ENCODE measurements around the gene C2orf68.
"Not testable (repeated sequence)": the region's sequence is repeated elsewhere in the genome, so short reads cannot be mapped to it uniquely, and the experiment has no call there.

C2orf68 gene, protein sequence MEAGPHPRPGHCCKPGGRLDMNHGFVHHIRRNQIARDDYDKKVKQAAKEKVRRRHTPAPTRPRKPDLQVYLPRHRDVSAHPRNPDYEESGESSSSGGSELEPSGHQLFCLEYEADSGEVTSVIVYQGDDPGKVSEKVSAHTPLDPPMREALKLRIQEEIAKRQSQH

DNA sequence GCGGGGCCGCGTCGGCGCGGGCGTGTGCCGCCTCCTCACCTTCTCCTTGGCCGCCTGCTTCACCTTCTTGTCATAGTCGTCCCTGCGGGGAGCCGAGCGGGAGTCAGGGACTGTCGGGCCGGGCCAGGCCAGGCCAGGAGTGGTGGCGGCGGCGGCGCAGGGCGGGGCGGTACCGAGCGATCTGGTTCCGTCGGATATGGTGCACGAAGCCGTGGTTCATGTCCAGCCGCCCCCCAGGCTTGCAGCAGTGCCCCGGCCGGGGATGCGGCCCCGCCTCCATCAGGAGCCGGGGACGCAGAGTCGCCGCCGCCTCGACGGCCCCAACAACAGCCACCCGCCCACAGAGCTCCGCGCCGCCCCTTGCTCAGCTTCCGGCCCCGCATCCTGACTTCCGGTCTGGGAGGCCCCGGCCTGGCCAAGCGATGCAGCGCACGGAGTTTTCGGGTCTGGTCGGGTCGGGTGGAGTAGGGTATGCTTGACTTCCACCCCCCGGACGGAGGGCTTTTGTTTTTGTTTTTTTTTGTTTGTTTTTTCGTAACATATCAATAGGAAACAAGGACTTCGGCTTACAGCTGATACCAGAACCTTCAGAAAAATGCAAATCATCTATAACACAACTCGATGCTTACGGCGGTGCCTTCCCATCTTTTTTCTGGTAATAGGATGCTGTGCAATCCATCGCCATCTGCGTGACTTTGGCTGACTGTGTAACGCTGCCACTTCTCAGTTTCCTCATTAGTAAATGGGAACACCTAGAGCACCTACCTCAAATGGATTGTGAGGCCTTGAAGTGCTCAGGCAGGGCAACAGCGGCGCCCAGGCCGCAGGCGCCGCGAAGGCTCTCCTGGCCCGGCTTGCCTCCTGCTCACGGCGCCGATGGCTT lies at the start of gene C2orf68:
C2orf68 (minus strand) TSS at position 362 of the 883 bp plus-strand sequence; CDS start at position 280, 82 bp downstream.
- peak; percentile 88 for DNase-seq

DNA sequence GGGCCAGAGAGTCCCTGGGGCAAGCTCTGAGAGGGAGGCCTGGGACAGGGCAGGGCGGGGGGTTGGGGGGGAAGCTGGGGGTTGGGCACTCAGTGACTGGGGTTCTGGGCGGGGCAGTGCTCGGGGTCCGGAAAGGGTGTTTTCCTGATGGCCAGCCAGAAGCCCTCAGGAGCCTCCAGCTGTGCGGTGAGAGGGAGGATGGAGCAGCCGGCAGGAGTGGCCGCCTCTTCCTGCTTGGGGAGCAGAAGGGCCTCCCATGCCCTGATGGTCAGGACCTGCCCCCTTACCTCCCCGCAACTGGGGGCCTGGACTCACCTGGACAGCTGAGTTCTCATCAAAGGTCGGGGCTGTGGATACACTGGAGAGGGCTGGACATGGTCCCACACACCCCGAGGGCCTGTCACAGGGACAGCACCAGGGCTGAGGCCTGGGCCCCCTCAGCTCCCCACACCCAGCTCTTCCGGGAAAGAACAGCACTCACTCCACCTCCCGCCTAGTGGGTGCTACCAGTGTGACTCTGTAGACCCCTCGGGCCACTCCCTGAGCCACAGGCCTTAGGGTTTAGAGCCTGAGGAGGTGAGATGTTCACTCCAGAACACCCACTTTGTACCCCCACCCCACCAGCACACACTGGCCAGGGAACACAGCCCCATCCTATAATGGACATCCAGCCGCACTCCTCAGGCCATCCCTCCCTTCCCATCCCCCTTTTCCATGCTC lies 49.4 kb upstream of the C2orf68 start:
- no peak for DNase-seq

DNA sequence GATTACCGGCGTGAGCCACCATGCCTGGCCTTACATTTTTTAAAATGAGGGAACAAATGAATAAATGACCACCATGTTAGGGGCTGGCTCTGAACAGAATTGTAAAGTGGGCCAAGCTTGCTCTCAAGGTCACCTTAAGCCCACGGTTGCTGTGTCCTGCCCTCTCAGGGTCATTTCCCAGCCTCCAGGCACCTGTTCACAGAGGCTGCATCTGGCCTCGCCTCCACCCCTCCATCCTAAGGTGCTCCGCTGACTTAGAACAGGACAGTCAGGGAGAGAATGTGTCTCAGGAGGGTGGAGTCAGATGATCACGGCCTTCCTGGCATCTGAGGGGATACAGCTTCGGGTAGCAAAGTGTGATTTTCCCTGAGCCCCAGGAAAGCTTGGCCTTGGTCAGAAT lies 48.9 kb upstream of the C2orf68 start:
- DNase-seq: no peak

DNA sequence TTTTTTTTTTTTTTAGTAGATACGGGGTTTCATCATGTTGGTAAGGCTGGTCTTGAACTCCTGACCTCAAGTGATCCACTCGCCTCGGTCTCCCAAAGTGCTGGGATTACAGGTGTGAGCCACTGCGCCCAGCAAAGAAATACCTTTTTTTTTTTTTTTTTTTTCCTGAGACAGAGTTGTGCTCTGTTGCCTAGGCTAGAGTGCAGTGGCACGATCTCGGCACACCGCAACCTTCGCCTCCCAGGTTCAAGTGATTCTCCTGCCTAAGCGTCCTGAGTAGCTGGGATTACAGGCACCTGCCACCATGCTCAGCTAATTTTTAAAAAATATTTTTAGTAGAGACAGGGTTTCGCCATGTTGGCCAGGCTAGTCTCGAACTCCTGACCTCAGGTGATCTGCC lies 48.4 kb upstream of the C2orf68 start:
- not testable (repeated sequence) for DNase-seq

DNA sequence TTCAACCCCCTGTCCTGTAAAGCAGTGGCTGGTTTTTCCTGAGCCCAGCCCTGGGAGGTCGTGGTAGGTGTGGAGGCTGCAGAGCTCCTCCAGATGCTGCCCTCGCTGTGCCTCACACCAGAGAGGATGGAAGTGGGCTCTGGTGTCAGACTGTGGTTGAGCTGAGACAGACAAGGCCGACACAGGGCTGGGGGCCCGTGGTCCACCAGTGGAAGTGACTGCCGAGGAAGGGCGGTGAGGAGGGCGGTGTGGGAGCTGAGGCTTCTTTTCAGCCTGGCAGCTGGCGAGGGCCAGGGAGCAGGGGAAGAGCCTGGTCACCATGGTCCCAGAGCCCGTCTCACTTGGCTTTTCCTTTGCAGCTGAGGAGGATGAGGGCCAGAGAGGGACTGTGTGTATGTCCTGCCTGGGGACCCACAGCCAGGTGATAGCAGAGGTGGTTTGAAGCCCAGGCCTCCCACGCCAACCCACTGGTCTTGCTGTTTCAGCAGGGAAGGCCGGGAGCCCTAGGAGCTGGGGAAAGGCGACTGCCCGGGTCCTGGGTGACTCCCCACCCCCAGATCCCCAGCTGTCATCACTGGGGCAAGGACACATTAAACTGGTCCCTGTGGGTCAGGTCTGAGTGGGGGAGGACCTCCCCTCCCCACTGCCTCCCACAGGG lies 47.6 kb upstream of the C2orf68 start:
- DNase-seq: no peak

DNA sequence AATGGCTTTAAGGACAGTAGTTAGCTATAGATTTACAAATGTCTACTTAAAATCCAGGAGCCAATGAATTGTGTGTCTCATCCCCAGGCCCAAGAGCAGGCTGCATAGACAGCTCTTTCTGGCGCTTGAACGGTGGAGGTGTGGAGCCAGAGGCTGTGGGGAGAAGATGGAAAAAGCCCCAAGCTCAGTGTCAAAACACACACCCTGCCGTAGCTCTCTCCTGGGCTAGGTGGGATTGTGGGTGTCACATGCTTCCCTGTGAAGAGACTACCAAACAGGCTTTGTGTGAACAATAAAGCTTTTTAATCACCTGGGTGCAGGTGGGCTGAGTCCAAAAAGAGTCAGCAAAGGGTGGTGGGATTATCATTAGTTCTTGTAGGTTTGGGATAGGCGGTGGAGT lies 45.5 kb upstream of the C2orf68 start:
- not testable (repeated sequence) for DNase-seq

DNA sequence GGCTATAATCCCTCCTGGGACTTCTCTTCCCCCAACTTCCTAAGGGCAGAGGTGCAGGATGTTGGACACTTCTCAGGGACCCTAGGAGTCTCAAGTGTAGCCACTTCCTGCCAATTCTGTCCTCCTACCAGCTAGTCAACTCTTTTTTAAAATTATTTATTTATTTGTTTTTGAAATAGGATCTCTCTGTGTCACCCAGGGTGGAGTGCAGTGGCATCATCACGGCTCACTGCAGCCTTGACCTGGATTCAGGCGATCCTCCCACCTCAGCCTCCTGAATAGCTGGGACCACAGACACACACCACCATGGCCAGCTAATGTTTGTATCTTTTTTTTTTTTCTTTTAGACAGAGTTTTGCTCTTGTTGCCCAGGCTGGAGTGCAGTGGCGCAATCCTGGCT lies 44.6 kb upstream of the C2orf68 start:
- DNase-seq: no peak

DNA sequence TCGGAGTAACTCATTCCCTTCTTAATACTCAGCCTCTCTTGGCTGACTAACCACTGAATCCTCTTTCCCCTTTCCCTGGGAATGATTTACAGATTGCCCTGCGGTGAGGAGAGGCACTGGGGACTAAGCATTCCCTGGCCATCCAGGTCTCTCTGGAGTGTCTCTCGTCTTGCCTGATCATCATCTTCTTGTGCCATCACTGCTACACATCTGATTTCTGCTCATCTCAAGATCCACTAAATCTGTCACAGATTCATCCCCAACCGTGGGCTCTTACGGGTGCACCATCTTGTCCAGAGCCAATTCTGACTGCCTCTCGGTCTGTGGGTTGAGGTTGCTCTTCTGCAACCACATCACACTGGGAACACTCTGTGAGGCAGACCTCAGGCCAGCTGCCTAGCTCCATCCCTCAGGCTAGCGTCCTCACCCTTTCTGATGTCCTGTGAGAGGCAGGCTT lies 44.1 kb upstream of the C2orf68 start:
- DNase-seq: no peak

DNA sequence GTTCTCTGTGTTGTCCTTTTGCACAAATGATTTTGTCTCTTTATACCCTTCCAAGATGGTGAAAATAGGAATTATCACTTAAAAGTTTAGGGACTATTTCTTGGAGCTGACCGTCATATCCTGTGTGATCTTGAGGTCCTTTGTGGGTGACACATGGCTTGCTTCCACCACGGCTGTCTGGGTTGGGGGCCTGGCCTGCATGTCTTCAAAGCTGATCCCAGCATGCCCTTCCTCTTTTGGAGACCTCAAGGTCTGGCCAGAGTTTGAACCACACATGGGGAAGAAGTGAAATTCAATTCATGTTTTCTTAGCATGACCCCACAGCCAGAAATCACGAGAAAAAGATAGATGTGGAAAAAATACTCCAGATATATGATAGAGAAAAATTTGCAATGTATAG lies 42.1 kb upstream of the C2orf68 start:
- no peak for DNase-seq

DNA sequence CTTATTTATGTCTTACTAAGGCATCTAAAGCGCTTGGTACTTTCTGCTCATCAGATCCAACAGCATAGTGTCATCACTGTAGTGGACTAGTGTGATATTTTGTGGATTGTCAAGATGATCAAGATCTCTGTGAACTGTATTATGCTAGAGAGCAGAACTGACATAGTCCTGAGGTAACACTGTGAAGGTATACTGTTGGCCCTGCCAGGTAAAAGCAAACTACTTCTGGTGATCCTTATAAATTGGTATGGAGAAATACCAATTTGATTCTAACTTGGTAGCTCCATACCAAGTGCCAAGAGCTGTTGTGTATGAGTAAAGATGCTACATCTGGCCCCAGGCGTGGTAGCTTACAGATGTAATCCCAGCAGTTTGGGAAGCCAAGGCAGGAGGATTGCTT lies 40.2 kb upstream of the C2orf68 start:
- DNase-seq: no peak

DNA sequence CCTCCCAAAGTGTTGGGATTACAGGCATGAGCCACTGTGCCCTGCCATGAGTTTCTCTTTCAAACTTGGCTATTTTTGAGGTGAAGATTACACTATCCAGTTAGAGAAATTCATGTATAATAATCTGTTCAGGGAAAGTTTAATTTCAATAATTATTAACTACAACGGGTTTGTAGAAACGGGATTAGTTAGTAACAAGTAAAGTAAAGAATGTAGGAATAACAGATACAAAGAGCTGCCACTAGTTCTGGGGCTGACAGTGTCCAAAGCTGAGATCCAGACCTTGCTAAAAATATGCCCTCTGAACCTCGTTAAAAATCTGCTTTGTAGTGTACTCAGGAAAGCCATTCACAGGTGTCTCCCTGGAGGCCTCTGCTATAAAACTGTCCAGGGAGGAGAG lies 39.2 kb upstream of the C2orf68 start:
- DNase-seq: no peak

DNA sequence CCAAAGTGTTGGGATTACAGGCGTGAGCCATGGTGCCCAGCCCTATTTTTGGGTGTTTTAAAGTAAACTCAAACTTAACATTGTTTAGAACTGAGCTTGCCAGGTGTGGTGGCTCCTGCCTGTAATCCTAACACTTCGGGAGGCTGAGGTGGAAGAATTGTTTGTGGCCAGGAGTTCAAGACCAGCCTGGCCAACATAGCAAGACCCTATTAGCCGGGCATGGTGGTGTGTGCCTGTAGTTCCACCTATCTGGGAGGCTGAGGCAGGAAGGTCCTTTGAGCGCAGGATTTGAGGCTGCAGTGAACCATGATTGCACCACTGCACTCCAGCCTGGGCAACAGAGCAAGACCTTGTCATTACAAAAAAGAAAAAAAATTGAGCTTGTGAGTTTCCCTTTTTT lies 38.6 kb upstream of the C2orf68 start:
- no peak for DNase-seq

DNA sequence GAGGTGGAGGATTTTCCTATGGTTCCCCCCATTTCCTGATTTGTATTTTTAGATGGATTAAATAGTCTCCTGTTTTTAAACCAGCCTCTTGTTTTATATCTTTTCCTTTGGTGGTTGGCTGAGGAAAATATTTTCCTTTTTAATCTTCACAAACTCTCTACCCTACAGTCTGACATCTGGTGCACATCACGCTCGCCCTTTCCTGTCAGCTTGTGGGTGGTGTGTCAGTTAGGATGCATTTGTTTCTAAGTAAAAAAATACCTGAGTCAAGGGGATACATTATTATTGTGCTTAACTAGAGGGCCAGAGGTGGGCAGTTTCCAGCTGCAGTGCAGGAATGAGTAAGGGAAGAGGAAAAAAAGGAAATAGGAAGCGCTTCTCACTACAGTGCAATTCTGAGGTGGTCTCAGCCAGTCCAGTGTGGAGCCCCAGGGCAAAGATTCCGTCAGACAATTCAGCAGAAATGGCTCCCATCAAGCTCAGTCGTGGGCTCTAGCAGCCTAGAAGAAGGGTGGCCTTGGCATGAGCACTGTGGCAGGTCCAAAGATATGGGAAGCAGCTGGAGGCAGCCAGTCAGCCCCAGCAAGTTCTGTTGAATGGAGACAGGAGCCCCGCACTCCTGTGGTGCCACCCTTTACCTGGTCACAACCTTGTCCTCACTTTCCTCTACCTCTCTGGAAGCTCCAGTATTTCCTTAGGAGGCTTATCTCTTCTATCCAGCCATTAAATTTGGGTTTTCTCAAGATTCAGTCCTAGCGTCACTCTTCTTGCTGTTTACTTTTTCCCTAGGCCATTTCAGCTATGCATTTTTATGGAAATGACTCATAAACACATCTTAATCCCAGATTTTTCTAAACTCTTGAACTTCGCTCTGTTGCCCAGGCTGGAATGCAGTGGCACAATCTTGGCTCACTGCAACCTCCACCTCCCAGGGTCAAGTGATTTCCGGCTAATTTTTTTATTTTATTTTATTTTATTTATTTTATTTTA lies 37.6 kb upstream of the C2orf68 start:
- no peak for DNase-seq

DNA sequence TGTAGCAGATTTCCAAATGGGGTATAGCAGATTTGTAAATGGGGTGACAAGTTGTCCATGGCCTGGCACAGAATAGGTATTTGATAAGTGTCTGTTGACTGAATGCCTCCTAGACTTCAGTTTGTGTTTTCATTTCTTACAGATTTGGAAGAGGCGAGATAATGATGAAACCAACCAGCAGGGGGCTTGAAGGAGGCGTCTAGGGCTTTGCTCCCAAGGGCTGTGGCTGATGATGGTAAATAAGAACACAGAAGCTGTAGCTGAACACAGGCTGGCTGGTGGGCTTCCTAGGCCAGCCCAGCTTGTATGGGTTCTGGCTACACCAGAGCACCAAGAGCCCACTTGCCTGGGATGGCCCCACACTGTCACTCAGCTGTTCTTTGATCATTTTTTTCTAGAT lies 36.8 kb upstream of the C2orf68 start:
- DNase-seq: no peak

DNA sequence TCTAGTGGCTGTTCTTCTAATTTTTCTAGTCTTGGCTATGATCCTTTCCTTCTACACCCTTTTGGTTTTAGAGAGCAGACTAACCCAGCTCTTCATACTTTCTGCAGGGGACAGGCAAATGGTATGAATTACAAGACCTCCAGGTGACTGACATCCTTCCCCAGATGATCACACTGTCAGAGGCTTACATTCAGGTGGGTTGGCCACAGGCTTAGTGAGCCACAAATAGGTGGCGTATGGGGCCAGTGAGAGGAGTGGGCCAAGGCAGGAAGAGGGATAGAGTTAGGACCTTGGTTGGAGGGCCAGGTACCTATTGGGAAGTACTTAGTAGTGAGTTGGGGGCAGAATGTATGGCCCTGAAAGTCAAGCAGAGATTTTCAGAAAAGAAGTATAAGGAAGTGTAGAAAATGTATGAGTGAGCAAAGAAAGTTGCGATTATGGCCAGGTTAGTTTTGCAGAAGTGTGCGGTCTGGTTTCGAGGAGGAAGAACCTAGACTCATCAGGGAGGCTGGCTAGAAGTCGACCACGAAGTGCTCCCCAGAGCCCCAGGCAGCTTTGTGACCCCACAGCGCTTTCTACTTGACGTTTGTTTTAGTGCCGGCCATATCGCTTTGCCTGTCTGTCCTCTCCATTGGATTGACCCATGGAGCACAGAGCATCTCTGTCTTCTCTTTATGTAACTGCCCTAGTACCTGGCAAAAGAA lies 36.1 kb upstream of the C2orf68 start:
- DNase-seq: no peak

DNA sequence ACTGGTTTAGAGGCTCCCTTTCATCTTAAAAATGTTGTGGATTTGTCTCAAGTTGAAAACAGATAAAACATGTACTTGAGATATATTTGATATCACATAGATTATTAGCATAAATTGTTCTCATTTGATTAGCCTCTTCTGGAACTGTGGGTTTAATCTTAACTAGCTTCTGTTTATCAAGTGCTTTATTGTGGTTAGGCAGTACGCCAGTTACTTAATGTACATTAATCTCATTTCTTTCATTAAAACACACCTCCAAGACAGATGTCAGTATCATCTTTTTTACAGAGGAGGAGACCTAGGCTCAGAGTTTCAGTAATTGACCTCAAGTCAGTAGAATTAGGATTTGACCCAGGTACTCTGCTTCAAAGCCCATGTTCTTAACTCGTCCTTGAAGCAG lies 34.3 kb upstream of the C2orf68 start:
- no peak for DNase-seq

DNA sequence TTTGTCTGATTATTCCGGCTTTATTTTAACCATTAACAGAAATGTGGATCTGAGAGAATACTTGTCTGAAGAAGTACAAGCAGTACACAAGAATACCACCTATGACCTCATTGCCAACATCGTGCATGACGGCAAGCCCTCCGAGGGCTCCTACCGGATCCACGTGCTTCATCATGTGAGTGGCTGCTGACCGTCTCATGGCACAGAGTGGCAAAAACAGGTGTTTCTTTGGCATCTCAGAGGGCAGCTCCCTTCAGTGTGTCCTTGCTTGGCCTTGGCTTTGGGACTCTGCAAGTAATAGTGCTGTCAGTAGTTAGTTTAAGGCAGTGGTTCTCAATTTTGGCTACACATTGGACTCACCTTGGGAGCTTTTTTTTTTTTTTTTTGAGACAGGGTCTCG lies 33.0 kb upstream of the C2orf68 start:
- DNase-seq: no peak

DNA sequence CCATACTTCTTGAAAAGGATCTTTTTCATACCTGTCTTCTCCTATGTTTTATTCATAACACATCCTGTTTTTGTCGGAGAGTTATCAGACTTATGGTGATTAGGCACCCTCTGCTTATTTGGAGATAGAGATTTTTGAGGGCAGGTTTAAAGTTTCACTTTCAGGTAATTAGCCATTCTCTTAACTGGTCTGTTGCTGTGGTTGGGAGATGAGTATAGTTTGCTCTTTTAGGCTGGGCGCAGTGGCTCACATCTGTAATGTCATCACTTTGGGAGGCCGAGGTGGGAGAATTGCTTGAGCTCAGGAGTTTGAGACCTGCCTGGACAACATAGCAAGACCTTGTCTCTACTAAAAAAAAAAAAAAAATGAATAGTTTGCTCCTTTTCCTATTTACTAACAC lies 30.9 kb upstream of the C2orf68 start:
- no peak for DNase-seq

DNA sequence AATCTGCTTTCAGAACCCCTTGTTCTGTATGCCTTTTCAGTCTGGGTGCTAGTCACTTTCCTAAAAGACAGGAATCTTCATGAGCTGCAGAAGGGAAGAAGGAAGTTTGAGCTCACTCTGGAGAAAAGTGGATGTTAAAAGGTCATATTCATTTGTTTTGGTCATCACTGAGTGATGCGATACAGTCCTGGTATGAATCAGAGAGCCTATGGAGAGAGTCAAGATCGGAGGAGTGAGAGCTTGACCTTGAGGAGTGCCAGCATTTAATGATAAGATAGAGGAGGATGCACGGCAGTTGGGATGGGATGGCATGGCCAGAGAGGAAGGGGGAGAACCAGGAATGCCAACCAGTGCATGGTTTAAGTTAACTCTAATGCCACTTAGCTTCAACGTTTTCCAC lies 23.8 kb upstream of the C2orf68 start:
- no peak for DNase-seq

DNA sequence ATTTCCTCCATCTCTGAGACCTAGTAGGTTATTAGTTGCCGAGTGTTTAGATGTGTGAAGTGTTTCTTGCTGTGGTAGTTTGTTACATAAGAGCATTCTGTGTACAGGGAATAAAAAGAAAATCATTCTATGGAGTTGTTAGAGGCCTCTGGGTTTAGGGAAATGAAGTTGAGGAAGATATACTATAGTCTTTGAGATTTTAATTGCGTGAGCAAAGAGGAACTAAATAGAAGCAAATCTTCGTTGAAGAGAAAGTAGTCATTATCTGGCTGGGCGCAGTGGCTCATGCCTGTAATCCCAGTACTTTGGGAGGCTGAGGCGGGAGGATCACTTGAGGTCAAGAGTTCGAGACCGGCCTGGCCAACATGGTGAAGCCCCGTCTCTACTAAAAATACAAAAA lies 23.1 kb upstream of the C2orf68 start:
- DNase-seq: no peak

DNA sequence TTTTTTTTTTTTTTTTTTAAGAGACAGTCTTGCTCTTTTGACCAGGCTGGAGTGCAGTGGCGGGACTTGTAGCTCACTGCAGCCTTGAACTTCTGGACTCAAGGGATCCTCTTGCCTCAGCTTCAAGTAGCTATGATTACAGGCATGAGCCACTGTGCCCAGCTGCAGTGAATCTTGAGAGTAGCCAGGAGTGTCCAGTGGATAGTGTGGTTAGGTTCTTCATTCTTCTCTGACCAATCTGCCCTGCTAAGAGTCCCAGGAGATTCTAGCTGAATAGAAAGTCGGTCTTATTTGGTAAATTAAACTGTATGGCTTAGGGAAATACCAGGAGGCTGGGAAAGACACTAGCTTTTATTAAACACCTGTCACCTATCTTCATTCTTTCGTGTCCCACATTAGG lies 19.4 kb upstream of the C2orf68 start:
- DNase-seq: no peak
